ENCODE data around the gene TPRG1L.

TPRG1L gene

GRCh38 chr1:3599816-3600215 lies 25.0 kb upstream of the TPRG1L start:
- H3K36me3 ChIP-seq (ENCODE audit: control insufficient read depth, insufficient read depth, low read length): no peaks in the 10 kb centered on the region
- H3K27me3 ChIP-seq (replicated peaks; ENCODE audit: control insufficient read depth, insufficient read depth, low read length, poor library complexity, severe bottlenecking): no peaks in the 10 kb centered on the region
- no peaks in the 10 kb centered on the region for H3K9me3 ChIP-seq (ENCODE audit: control insufficient read depth, low read length)
- H3K4me1 ChIP-seq (ENCODE audit: control insufficient read depth, insufficient read depth, low read length, poor library complexity, severe bottlenecking): peaks cover 19% of the 10 kb centered on the region
- H3K4me3 ChIP-seq (ENCODE audit: insufficient read depth, low read depth, low read length, poor library complexity, severe bottlenecking): no peak overlapping the region
- H3K27ac ChIP-seq (ENCODE audit: insufficient read depth, low read length, poor library complexity, severe bottlenecking): no peak overlapping the region
- no peak for DNase-seq

- H3K27ac ChIP-seq (ENCODE audit: insufficient read depth, low read length, poor library complexity, severe bottlenecking): no peak overlapping the region
- no peaks in the 10 kb centered on the region for H3K9me3 ChIP-seq (ENCODE audit: control insufficient read depth, low read length)
- no peak overlapping the region for H3K4me3 ChIP-seq (ENCODE audit: insufficient read depth, low read depth, low read length, poor library complexity, severe bottlenecking)
- H3K36me3 ChIP-seq (ENCODE audit: control insufficient read depth, insufficient read depth, low read length): no peaks in the 10 kb centered on the region
- DNase-seq: no peak
- H3K27me3 ChIP-seq (replicated peaks; ENCODE audit: control insufficient read depth, insufficient read depth, low read length, poor library complexity, severe bottlenecking): no peaks in the 10 kb centered on the region
- peaks cover 19% of the 10 kb centered on the region for H3K4me1 ChIP-seq (ENCODE audit: control insufficient read depth, insufficient read depth, low read length, poor library complexity, severe bottlenecking)
Measured at GRCh38 chr1:3600354-3600753, 24.5 kb upstream of the TPRG1L start.

- Histone ChIP-seq H3K4me1 (ENCODE audit: control insufficient read depth, insufficient read depth, low read length, poor library complexity, severe bottlenecking) (peaks cover 19% of the 10 kb centered on the region), H3K27ac (ENCODE audit: insufficient read depth, low read length, poor library complexity, severe bottlenecking) (no peak overlapping the region), H3K36me3 (ENCODE audit: control insufficient read depth, insufficient read depth, low read length) (no peaks in the 10 kb centered on the region), H3K9me3 (ENCODE audit: control insufficient read depth, low read length) (no peaks in the 10 kb centered on the region), H3K4me3 (ENCODE audit: insufficient read depth, low read depth, low read length, poor library complexity, severe bottlenecking) (no peak overlapping the region), H3K27me3 (replicated peaks; ENCODE audit: control insufficient read depth, insufficient read depth, low read length, poor library complexity, severe bottlenecking) (no peaks in the 10 kb centered on the region)
- DNase-seq: no peak
Measured at GRCh38 chr1:3601743-3602142, 23.1 kb upstream of the TPRG1L start.

- DNase-seq: no peak
- Histone ChIP-seq H3K36me3 (ENCODE audit: control insufficient read depth, insufficient read depth, low read length) (no peaks in the 10 kb centered on the region), H3K9me3 (ENCODE audit: control insufficient read depth, low read length) (no peaks in the 10 kb centered on the region), H3K4me1 (ENCODE audit: control insufficient read depth, insufficient read depth, low read length, poor library complexity, severe bottlenecking) (peaks cover 14% of the 10 kb centered on the region), H3K27ac (ENCODE audit: insufficient read depth, low read length, poor library complexity, severe bottlenecking) (no peak overlapping the region), H3K27me3 (replicated peaks; ENCODE audit: control insufficient read depth, insufficient read depth, low read length, poor library complexity, severe bottlenecking) (no peaks in the 10 kb centered on the region), H3K4me3 (ENCODE audit: insufficient read depth, low read depth, low read length, poor library complexity, severe bottlenecking) (no peak overlapping the region)
Measured at GRCh38 chr1:3602375-3602774, 22.4 kb upstream of the TPRG1L start.

GRCh38 chr1:3603156-3603555 lies 21.7 kb upstream of the TPRG1L start:
- no peak for DNase-seq

GRCh38 chr1:3603571-3604467 lies 21.0 kb upstream of the TPRG1L start:
- Histone ChIP-seq H3K4me3 (ENCODE audit: insufficient read depth, low read depth, low read length, poor library complexity, severe bottlenecking) (no peak overlapping the region), H3K36me3 (ENCODE audit: control insufficient read depth, insufficient read depth, low read length) (no peaks in the 10 kb centered on the region), H3K27me3 (replicated peaks; ENCODE audit: control insufficient read depth, insufficient read depth, low read length, poor library complexity, severe bottlenecking) (peaks cover 6% of the 10 kb centered on the region), H3K27ac (ENCODE audit: insufficient read depth, low read length, poor library complexity, severe bottlenecking) (no peak overlapping the region), H3K4me1 (ENCODE audit: control insufficient read depth, insufficient read depth, low read length, poor library complexity, severe bottlenecking) (no peaks in the 10 kb centered on the region), H3K9me3 (ENCODE audit: control insufficient read depth, low read length) (no peaks in the 10 kb centered on the region)
- DNase-seq: no peak

More at GRCh38 chr1:3603156-3603555, 21.7 kb upstream of the TPRG1L start:
- Histone ChIP-seq H3K9me3 (ENCODE audit: control insufficient read depth, low read length) (no peaks in the 10 kb centered on the region), H3K27ac (ENCODE audit: insufficient read depth, low read length, poor library complexity, severe bottlenecking) (no peak overlapping the region), H3K36me3 (ENCODE audit: control insufficient read depth, insufficient read depth, low read length) (no peaks in the 10 kb centered on the region), H3K4me3 (ENCODE audit: insufficient read depth, low read depth, low read length, poor library complexity, severe bottlenecking) (no peak overlapping the region), H3K27me3 (replicated peaks; ENCODE audit: control insufficient read depth, insufficient read depth, low read length, poor library complexity, severe bottlenecking) (no peaks in the 10 kb centered on the region), H3K4me1 (ENCODE audit: control insufficient read depth, insufficient read depth, low read length, poor library complexity, severe bottlenecking) (peaks cover 6% of the 10 kb centered on the region)

GRCh38 chr1:3604468-3604974 lies 20.3 kb upstream of the TPRG1L start:
- Histone ChIP-seq H3K27ac (ENCODE audit: insufficient read depth, low read length, poor library complexity, severe bottlenecking) (no peak overlapping the region), H3K36me3 (ENCODE audit: control insufficient read depth, insufficient read depth, low read length) (no peaks in the 10 kb centered on the region), H3K27me3 (replicated peaks; ENCODE audit: control insufficient read depth, insufficient read depth, low read length, poor library complexity, severe bottlenecking) (peaks cover 6% of the 10 kb centered on the region), H3K9me3 (ENCODE audit: control insufficient read depth, low read length) (no peaks in the 10 kb centered on the region), H3K4me1 (ENCODE audit: control insufficient read depth, insufficient read depth, low read length, poor library complexity, severe bottlenecking) (no peaks in the 10 kb centered on the region), H3K4me3 (ENCODE audit: insufficient read depth, low read depth, low read length, poor library complexity, severe bottlenecking) (no peak overlapping the region)
- no peak for DNase-seq

- H3K4me1 ChIP-seq (ENCODE audit: control insufficient read depth, insufficient read depth, low read length, poor library complexity, severe bottlenecking): peaks cover 3% of the 10 kb centered on the region
- H3K27ac ChIP-seq (ENCODE audit: insufficient read depth, low read length, poor library complexity, severe bottlenecking): no peak overlapping the region
Measured at GRCh38 chr1:3604997-3605823, 19.6 kb upstream of the TPRG1L start.

GRCh38 chr1:3606779-3607702 lies 17.8 kb upstream of the TPRG1L start:
- H3K9me3 ChIP-seq (ENCODE audit: control insufficient read depth, low read length): no peaks in the 10 kb centered on the region
- no peaks in the 10 kb centered on the region for H3K36me3 ChIP-seq (ENCODE audit: control insufficient read depth, insufficient read depth, low read length)
- peaks cover 19% of the 10 kb centered on the region for H3K4me1 ChIP-seq (ENCODE audit: control insufficient read depth, insufficient read depth, low read length, poor library complexity, severe bottlenecking)
- no peak for DNase-seq
- no peak overlapping the region for H3K27ac ChIP-seq (ENCODE audit: insufficient read depth, low read length, poor library complexity, severe bottlenecking)
- H3K27me3 ChIP-seq (replicated peaks; ENCODE audit: control insufficient read depth, insufficient read depth, low read length, poor library complexity, severe bottlenecking): peaks cover 9% of the 10 kb centered on the region
- H3K4me3 ChIP-seq (ENCODE audit: insufficient read depth, low read depth, low read length, poor library complexity, severe bottlenecking): no peak overlapping the region

More at GRCh38 chr1:3604997-3605823, 19.6 kb upstream of the TPRG1L start:
- Histone ChIP-seq H3K36me3 (ENCODE audit: control insufficient read depth, insufficient read depth, low read length) (no peaks in the 10 kb centered on the region), H3K4me3 (ENCODE audit: insufficient read depth, low read depth, low read length, poor library complexity, severe bottlenecking) (no peak overlapping the region), H3K9me3 (ENCODE audit: control insufficient read depth, low read length) (no peaks in the 10 kb centered on the region), H3K27me3 (replicated peaks; ENCODE audit: control insufficient read depth, insufficient read depth, low read length, poor library complexity, severe bottlenecking) (peaks cover 9% of the 10 kb centered on the region)
- no peak for DNase-seq

Measured in effector memory CD4-positive, alpha-beta T cell (primary cell).